Measurements from ENCODE around the gene TMEM238L.

The TMEM238L gene

GRCh38 chr17:10824874-10825273 is 21.0 kb upstream of the TMEM238L start:
- TF ChIP-seq, protein P1, sequence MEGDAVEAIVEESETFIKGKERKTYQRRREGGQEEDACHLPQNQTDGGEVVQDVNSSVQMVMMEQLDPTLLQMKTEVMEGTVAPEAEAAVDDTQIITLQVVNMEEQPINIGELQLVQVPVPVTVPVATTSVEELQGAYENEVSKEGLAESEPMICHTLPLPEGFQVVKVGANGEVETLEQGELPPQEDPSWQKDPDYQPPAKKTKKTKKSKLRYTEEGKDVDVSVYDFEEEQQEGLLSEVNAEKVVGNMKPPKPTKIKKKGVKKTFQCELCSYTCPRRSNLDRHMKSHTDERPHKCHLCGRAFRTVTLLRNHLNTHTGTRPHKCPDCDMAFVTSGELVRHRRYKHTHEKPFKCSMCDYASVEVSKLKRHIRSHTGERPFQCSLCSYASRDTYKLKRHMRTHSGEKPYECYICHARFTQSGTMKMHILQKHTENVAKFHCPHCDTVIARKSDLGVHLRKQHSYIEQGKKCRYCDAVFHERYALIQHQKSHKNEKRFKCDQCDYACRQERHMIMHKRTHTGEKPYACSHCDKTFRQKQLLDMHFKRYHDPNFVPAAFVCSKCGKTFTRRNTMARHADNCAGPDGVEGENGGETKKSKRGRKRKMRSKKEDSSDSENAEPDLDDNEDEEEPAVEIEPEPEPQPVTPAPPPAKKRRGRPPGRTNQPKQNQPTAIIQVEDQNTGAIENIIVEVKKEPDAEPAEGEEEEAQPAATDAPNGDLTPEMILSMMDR (IDR thresholded peaks at IDR 0.05; ENCODE audit: insufficient read depth, low read length, missing control alignments), result no peak
- ChIA-PET CTCF (no interaction called here), POLR2A (no interaction called here)
- no peak for DNase-seq (ENCODE audit: low read depth, low spot score)
- no peak overlapping the region for H3K4me3 ChIP-seq (ENCODE audit: low read depth, low read length)

DNA sequence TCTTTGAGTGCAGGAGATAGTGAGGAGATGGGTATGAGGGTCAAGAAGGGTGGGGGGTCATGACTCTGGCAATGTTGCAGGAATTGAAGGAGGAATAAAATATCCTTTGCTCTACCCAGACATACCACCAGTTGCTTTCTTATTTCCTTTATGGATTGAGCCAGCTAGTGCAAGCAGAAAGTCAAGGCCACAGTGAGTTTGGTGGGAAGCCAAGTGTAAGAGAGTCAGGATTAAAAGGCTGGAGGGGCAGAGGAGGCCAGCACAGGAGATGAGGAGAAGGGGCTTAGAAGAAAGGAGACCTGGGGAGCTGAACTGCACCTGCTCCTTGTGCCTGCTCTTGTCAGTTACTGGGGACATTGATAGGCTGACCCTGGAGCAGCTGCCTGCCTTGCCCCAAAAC is 17.9 kb upstream of the TMEM238L start:
- TF ChIP-seq, protein P1 (IDR thresholded peaks at IDR 0.05; ENCODE audit: insufficient read depth, low read length, missing control alignments), result no peak
- DNase-seq (ENCODE audit: low read depth, low spot score), result no peak
- POLR2A ChIA-PET, result no interaction called here
- CTCF ChIA-PET, result no interaction called here
- no peak overlapping the region for H3K4me3 ChIP-seq (ENCODE audit: low read depth, low read length)

- H3K4me3 ChIP-seq (ENCODE audit: low read depth, low read length), result no peak overlapping the region
- TF ChIP-seq, protein P1 (IDR thresholded peaks at IDR 0.05; ENCODE audit: insufficient read depth, low read length, missing control alignments), result no peak
- POLR2A ChIA-PET, result no interaction called here
- no peak for DNase-seq (ENCODE audit: low read depth, low spot score)
- CTCF ChIA-PET, result no interaction called here
Measured at GRCh38 chr17:10821054-10821453, 17.2 kb upstream of the TMEM238L start.

DNA sequence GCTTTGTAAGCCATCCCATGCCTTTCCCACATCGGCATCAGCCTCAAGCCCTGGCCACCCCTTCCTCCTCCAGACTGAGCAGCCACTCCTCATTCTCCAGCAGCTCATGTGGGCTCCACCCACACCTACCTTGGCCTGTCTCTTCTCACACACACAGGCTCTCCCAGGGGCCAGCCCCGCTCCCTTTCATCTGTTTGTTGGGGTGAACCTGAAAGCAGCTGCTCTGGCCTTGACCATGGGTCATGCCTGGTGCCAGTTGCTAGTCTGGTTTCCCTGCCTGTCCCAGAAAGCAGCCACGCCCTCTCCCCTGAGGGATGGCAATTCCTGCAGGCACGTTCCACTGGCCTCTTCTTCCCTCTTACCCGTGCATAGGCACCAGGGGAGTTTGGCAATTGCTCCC is 11.4 kb upstream of the TMEM238L start:
- CTCF ChIA-PET, result interaction anchor here (0.9 kb wide), 1 partner anchor 30 kb away, joined by 3 read pairs; no protein-coding TSS in a partner anchor
- TF ChIP-seq, protein P1 (IDR thresholded peaks at IDR 0.05; ENCODE audit: insufficient read depth, low read length, missing control alignments), result no peak
- H3K4me3 ChIP-seq (ENCODE audit: low read depth, low read length), result no peak overlapping the region
- DNase-seq (ENCODE audit: low read depth, low spot score), result no peak
- POLR2A ChIA-PET, result no interaction called here

DNA sequence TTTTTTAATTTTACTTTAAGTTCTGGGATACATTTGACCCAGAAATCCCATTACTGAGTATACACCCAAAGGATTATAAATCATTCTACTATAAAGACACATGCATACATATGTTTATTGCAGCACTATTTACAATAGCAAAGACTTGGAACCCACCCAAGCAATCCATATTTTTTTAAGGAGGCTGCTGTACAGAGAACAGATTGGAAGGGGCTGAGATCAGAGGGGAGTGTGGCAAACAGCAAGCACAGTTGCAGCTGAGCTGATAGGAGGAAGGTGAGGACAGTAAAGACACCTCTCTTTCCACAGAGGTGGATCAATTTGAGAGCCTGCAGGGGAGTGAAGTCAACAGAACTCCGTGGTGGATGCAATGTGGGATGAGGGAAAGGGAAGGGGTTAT is 10.2 kb upstream of the TMEM238L start:
- DNase-seq (ENCODE audit: low read depth, low spot score), result no peak
- POLR2A ChIA-PET, result no interaction called here
- CTCF ChIA-PET, result no interaction called here
- TF ChIP-seq, protein P1 (IDR thresholded peaks at IDR 0.05; ENCODE audit: insufficient read depth, low read length, missing control alignments), result no peak
- no peak overlapping the region for H3K4me3 ChIP-seq (ENCODE audit: low read depth, low read length)

DNA sequence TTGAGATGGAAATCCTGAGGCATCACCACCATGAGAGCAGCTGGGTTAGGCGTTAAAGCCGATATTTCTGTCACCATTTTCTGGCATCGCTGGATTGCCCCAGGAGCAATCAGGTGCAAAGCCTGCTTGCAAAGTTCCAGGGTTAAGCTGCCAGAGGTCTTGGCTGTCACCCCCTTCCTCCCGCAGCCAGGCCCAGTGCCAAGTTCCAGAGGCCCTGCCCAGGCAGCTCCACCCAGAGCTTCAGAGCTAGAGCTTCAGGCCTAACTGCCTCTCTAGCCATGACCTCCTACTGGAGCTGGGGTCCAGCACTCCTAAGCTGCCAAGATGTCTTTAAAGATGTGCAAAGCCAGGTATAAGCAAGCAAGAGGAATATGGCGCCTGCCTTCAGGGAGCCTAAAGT is 8.8 kb upstream of the TMEM238L start:
- no peak overlapping the region for H3K4me3 ChIP-seq (ENCODE audit: low read depth, low read length)
- ChIA-PET CTCF (no interaction called here), POLR2A (no interaction called here)
- TF ChIP-seq, protein P1 (IDR thresholded peaks at IDR 0.05; ENCODE audit: insufficient read depth, low read length, missing control alignments), result no peak
- no peak for DNase-seq (ENCODE audit: low read depth, low spot score)
